ENCODE results near the gene OMA1. TPM values are rescaled to one million over a fixed set of nuclear protein-coding genes. Genes with fewer than 3 reads are reported as not detected.

OMA1 gene
- polyA plus RNA-seq, 1 donor from 2014 or later = 11.0 TPM

- TF ChIP-seq EP300 (conservative IDR thresholded peaks at IDR 0.05; ENCODE audit: poor library complexity, severe bottlenecking) (no peak), CTCF (IDR thresholded peaks at IDR 0.05; ENCODE audit: poor library complexity, severe bottlenecking) (no peak), RAD21 (conservative IDR thresholded peaks at IDR 0.05) (no peak), SMC3 (conservative IDR thresholded peaks at IDR 0.05; ENCODE audit: poor library complexity) (no peak)
- H4K20me1 ChIP-seq (ENCODE audit: insufficient read depth) = no peaks in the 10 kb centered on the region
- no peak overlapping the region for H3K27ac ChIP-seq (ENCODE audit: low read length)
- H3K4me2 ChIP-seq (ENCODE audit: low read length) = no peak overlapping the region
- H3K27me3 ChIP-seq (ENCODE audit: insufficient read depth, low read depth, low read length) = no peaks in the 10 kb centered on the region
- H3K9ac ChIP-seq (ENCODE audit: low read length) = no peak overlapping the region
- H3K4me3 ChIP-seq (ENCODE audit: low read length) = no peak overlapping the region
- no peaks in the 10 kb centered on the region for H3F3A ChIP-seq (ENCODE audit: insufficient read depth, low read length, poor library complexity, severe bottlenecking)
- H3K9me2 ChIP-seq (ENCODE audit: insufficient read depth, low read length) = no peaks in the 10 kb centered on the region
- no peaks in the 10 kb centered on the region for H3K9me3 ChIP-seq (ENCODE audit: low read length)
- H2AFZ ChIP-seq (ENCODE audit: low read depth, low read length) = no peak overlapping the region
- H3K36me3 ChIP-seq (ENCODE audit: insufficient read depth, low read length) = no peaks in the 10 kb centered on the region
- no peaks in the 10 kb centered on the region for H3K79me2 ChIP-seq (replicated peaks; ENCODE audit: insufficient read depth, low read length)
Measured at GRCh38 chr1:58480191-58480590, 66.3 kb downstream of the OMA1 start.

GRCh38 chr1:58477390-58477789 is 69.1 kb downstream of the OMA1 start:
- no peak overlapping the region for H3K9ac ChIP-seq (ENCODE audit: low read length)
- H4K20me1 ChIP-seq (ENCODE audit: insufficient read depth) = no peaks in the 10 kb centered on the region
- no peaks in the 10 kb centered on the region for H3K79me2 ChIP-seq (replicated peaks; ENCODE audit: insufficient read depth, low read length)
- H3K9me3 ChIP-seq (ENCODE audit: low read length) = no peaks in the 10 kb centered on the region
- no peaks in the 10 kb centered on the region for H3K27me3 ChIP-seq (ENCODE audit: insufficient read depth, low read depth, low read length)
- no peak for TF ChIP-seq CTCF (IDR thresholded peaks at IDR 0.05; ENCODE audit: poor library complexity, severe bottlenecking)
- no peak for TF ChIP-seq RAD21 (conservative IDR thresholded peaks at IDR 0.05)
- TF ChIP-seq EP300 (conservative IDR thresholded peaks at IDR 0.05; ENCODE audit: poor library complexity, severe bottlenecking) = no peak
- no peak for TF ChIP-seq EZH2 (IDR thresholded peaks at IDR 0.05; ENCODE audit: borderline replicate concordance, insufficient read depth, low read length, poor library complexity, severe bottlenecking)
- TF ChIP-seq REST (IDR thresholded peaks at IDR 0.05; ENCODE audit: borderline replicate concordance) = no peak
- no peak for TF ChIP-seq SMC3 (conservative IDR thresholded peaks at IDR 0.05; ENCODE audit: poor library complexity)
- no peak for TF ChIP-seq TAF1 (IDR thresholded peaks at IDR 0.05; ENCODE audit: low read depth)
- no peak for TF ChIP-seq MXI1 (conservative IDR thresholded peaks at IDR 0.05; ENCODE audit: poor library complexity, severe bottlenecking)
- TF ChIP-seq POLR2AphosphoS5 (IDR thresholded peaks at IDR 0.05) = no peak
- H3K4me2 ChIP-seq (ENCODE audit: low read length) = no peak overlapping the region
- H3K36me3 ChIP-seq (ENCODE audit: insufficient read depth, low read length) = no peaks in the 10 kb centered on the region
- no peak overlapping the region for H3K4me3 ChIP-seq (ENCODE audit: low read length)
- no peak overlapping the region for H2AFZ ChIP-seq (ENCODE audit: low read depth, low read length)
- H3F3A ChIP-seq (ENCODE audit: insufficient read depth, low read length, poor library complexity, severe bottlenecking) = no peaks in the 10 kb centered on the region
- no peak overlapping the region for H3K27ac ChIP-seq (ENCODE audit: low read length)
- no peaks in the 10 kb centered on the region for H3K9me2 ChIP-seq (ENCODE audit: insufficient read depth, low read length)

Data from neural cell (in vitro differentiated cells).